MM.1S (cell line): ENCODE measurements around the gene SEMA3G.

Experiments used
- CTCF ChIP-seq: fragments of 300-600 bp; sonication (generic); IDR thresholded peaks from 2 replicates; pipeline ENCODE4 v1.5.1; 2016; ENCODE audit warnings: antibody characterized with exemption, low read length, mixed read lengths
- EZH2 ChIP-seq: fragments of 300-600 bp; sonication (generic); optimal IDR thresholded peaks from 2 replicates; pipeline ENCODE3; 2017; ENCODE audit warnings: low read depth, mild to moderate bottlenecking, antibody characterized with exemption, low read length, mixed read lengths
- EZH2phosphoT487 ChIP-seq: fragments of 300-600 bp; sonication (generic); IDR thresholded peaks from 2 replicates; pipeline ENCODE4 v1.6.1; 2018; ENCODE audit warnings: antibody characterized with exemption, low read length

GRCh38 chr3:52446631-52447511, 2.0 kb upstream of the SEMA3G start:
- TF ChIP-seq CTCF (peak; percentile 99), EZH2 (no peak), EZH2phosphoT487 (no peak)
